Stomach smooth muscle (tissue), 2 donors: ENCODE data around the gene MEAF6.

ENCODE experiments used
- H3K27ac ChIP-seq: one replicate; pipeline ENCODE4 v1.7.0; 2013; ENCODE audit warnings: mild to moderate bottlenecking, low read length, inconsistent platforms
- H3K27me3 ChIP-seq, 2 donors: one replicate each; pipeline ENCODE4 v1.7.0; 2013; ENCODE audit warnings: low read length in 2 of 2; ENCODE audit not compliant: insufficient read depth in 2 of 2, control insufficient read depth in 1 of 2
- H3K36me3 ChIP-seq, 2 donors: one replicate each; pipeline ENCODE4 v1.7.0; 2013; ENCODE audit warnings: low read length in 2 of 2; ENCODE audit not compliant: control insufficient read depth in 2 of 2, insufficient read depth in 2 of 2
- H3K4me1 ChIP-seq: one replicate; pipeline ENCODE4 v1.7.0; 2013; ENCODE audit warnings: low read length; ENCODE audit not compliant: control insufficient read depth, insufficient read depth
- H3K4me3 ChIP-seq, 2 donors: one replicate each; pipeline ENCODE4 v1.7.0; 2013; ENCODE audit warnings: low read length in 2 of 2
- H3K9ac ChIP-seq, 2 donors: one replicate each; pipeline ENCODE4 v1.7.0; 2013; ENCODE audit warnings: low read length in 2 of 2, mild to moderate bottlenecking in 1 of 2
- H3K9me3 ChIP-seq, 2 donors: one replicate each; pipeline ENCODE4 v1.7.0; 2013; ENCODE audit warnings: low read length in 2 of 2; ENCODE audit not compliant: control insufficient read depth in 2 of 2
- donor health status: healthy.
- donor health status: Pancreatic carcinoma.

The MEAF6 gene

GRCh38 chr1:37477946-37478345 is 36.6 kb downstream of the MEAF6 start:
- H3K36me3 ChIP-seq = peaks cover 32 to 35% of the 10 kb centered on the region in 2 donors
- H3K27me3 ChIP-seq = no peaks in the 10 kb centered on the region
- H3K9ac ChIP-seq = peak overlapping the region; percentile 81 to 87
- H3K4me1 ChIP-seq = peaks cover 69% of the 10 kb centered on the region
- H3K27ac ChIP-seq = peak overlapping the region; percentile 96
- H3K9me3 ChIP-seq = no peaks in the 10 kb centered on the region
- H3K4me3 ChIP-seq = peak overlapping the region; percentile 71 to 98

- H3K4me1 ChIP-seq = peaks cover 73% of the 10 kb centered on the region
- H3K9ac ChIP-seq = peak overlapping the region; percentile 81 to 87
- no peaks in the 10 kb centered on the region for H3K9me3 ChIP-seq
- H3K27ac ChIP-seq = peak overlapping the region; percentile 96
- no peaks in the 10 kb centered on the region for H3K27me3 ChIP-seq
- peaks cover 27 to 29% of the 10 kb centered on the region in 2 donors for H3K36me3 ChIP-seq
- peak overlapping the region; percentile 71 to 98 for H3K4me3 ChIP-seq
Observed at GRCh38 chr1:37477198-37477931, 37.2 kb downstream of the MEAF6 start.

- Histone ChIP-seq H3K27me3 (no peaks in the 10 kb centered on the region), H3K4me3 (peak overlapping the region; percentile 71 to 98), H3K9ac (peak overlapping the region; percentile 81 to 87), H3K4me1 (peaks cover 80% of the 10 kb centered on the region), H3K27ac (peak overlapping the region; percentile 96), H3K9me3 (no peaks in the 10 kb centered on the region), H3K36me3 (peaks cover 20 to 22% of the 10 kb centered on the region in 2 donors)
Observed at GRCh38 chr1:37476460-37477197, 37.9 kb downstream of the MEAF6 start.

- Histone ChIP-seq H3K9ac (peak overlapping the region; percentile 81 to 87), H3K9me3 (no peaks in the 10 kb centered on the region), H3K27me3 (no peaks in the 10 kb centered on the region), H3K27ac (peak overlapping the region; percentile 96), H3K36me3 (peaks cover 14 to 17% of the 10 kb centered on the region in 2 donors), H3K4me3 (peak overlapping the region; percentile 71 to 98), H3K4me1 (peaks cover 86% of the 10 kb centered on the region)
Observed at GRCh38 chr1:37476087-37476452, 38.5 kb downstream of the MEAF6 start.

GRCh38 chr1:37475380-37476086 is 39.0 kb downstream of the MEAF6 start:
- H3K4me3 ChIP-seq = peak overlapping the region; percentile 71 to 98
- no peaks in the 10 kb centered on the region for H3K27me3 ChIP-seq
- peaks cover 84% of the 10 kb centered on the region for H3K4me1 ChIP-seq
- H3K9me3 ChIP-seq = no peaks in the 10 kb centered on the region
- H3K27ac ChIP-seq = peak overlapping the region; percentile 96
- peaks cover 9 to 12% of the 10 kb centered on the region in 2 donors for H3K36me3 ChIP-seq
- H3K9ac ChIP-seq = peak overlapping the region; percentile 87 to 92

- peak overlapping the region; percentile 87 to 92 for H3K9ac ChIP-seq
- no peaks in the 10 kb centered on the region for H3K9me3 ChIP-seq
- H3K27ac ChIP-seq = peak overlapping the region; percentile 96
- H3K4me1 ChIP-seq = peaks cover 77% of the 10 kb centered on the region
- peaks cover 5 to 8% of the 10 kb centered on the region in 2 donors for H3K36me3 ChIP-seq
- H3K4me3 ChIP-seq = peak overlapping the region; percentile 71 to 98
- no peaks in the 10 kb centered on the region for H3K27me3 ChIP-seq
Observed at GRCh38 chr1:37474697-37475379, 39.7 kb downstream of the MEAF6 start.

- Histone ChIP-seq H3K36me3 (peaks cover 5 to 8% of the 10 kb centered on the region in 2 donors), H3K4me3 (peak within 1 kb of the TSS; percentile 95 to 98)
Observed at GRCh38 chr1:37474046-37474696, 40.4 kb downstream of the MEAF6 start, which contains the start of gene ZC3H12A. ZC3H12A (plus strand) TSS chr1:37474580; CDS start chr1:37475497, 917 bp downstream.

GRCh38 chr1:37473431-37474045 is 41.0 kb downstream of the MEAF6 start:
- H3K27me3 ChIP-seq = no peaks in the 10 kb centered on the region
- no peaks in the 10 kb centered on the region for H3K9me3 ChIP-seq
- peaks cover 5 to 7% of the 10 kb centered on the region in 2 donors for H3K36me3 ChIP-seq
- H3K4me3 ChIP-seq = peak overlapping the region; percentile 95 to 98
- peak overlapping the region; percentile 96 for H3K27ac ChIP-seq
- H3K4me1 ChIP-seq = peaks cover 64% of the 10 kb centered on the region
- peak overlapping the region; percentile 86 to 87 for H3K9ac ChIP-seq

More at GRCh38 chr1:37474046-37474696, 40.4 kb downstream of the MEAF6 start, which contains the start of gene ZC3H12A:
- no peaks in the 10 kb centered on the region for H3K27me3 ChIP-seq
- H3K9ac ChIP-seq = peak within 1 kb of the TSS; percentile 87 to 92
- H3K4me1 ChIP-seq = peaks cover 71% of the 10 kb centered on the region
- H3K9me3 ChIP-seq = no peaks in the 10 kb centered on the region
- H3K27ac ChIP-seq = peak within 1 kb of the TSS; percentile 96

GRCh38 chr1:37472994-37473393 is 41.6 kb downstream of the MEAF6 start:
- peak overlapping the region; percentile 96 for H3K27ac ChIP-seq
- H3K27me3 ChIP-seq = no peaks in the 10 kb centered on the region
- H3K36me3 ChIP-seq = peaks cover 3% of the 10 kb centered on the region in 2 donors
- H3K9ac ChIP-seq = no peak overlapping the region
- no peak overlapping the region for H3K4me3 ChIP-seq
- no peaks in the 10 kb centered on the region for H3K9me3 ChIP-seq
- H3K4me1 ChIP-seq = peaks cover 59% of the 10 kb centered on the region
